Activated T-helper 2 cell treated with anti-CD3 and anti-CD28 coated beads, Interferon-gamma antibody, Interleukin-2, Interleukin-4, amounts not matched to agents 10 μg/mL and 5 μg/mL and 100 μg/mL, durations not matched to agents 14 hours and 24 hours and 36 hours (primary cell): Measurements from ENCODE around the gene STYXL1. TPM values are rescaled to one million over a fixed set of nuclear protein-coding genes. Genes with fewer than 3 reads are reported as not detected.

Experiments used
- DNase-seq: peaks from one replicate; pipeline ENCODE4 v3.0.0; 2021; ENCODE audit warnings: low spot score
- H3K27ac Mint-ChIP-seq: one replicate; pipeline ENCODE4 v1.8.0; 2021; ENCODE audit warnings: mixed read lengths
- H3K27me3 Mint-ChIP-seq: one replicate; pipeline ENCODE4 v1.8.0; 2021; ENCODE audit warnings: low read depth, mixed read lengths
- H3K36me3 Mint-ChIP-seq: one replicate; pipeline ENCODE4 v1.8.0; 2021; ENCODE audit warnings: low read depth, mixed read lengths
- H3K4me1 Mint-ChIP-seq: one replicate; pipeline ENCODE4 v1.8.0; 2021; ENCODE audit warnings: low read depth, mixed read lengths
- H3K4me3 Mint-ChIP-seq: one replicate; pipeline ENCODE4 v1.8.0; 2021; ENCODE audit warnings: low read depth, mild to moderate bottlenecking, moderate library complexity, mixed read lengths
- H3K9me3 Mint-ChIP-seq: one replicate; pipeline ENCODE4 v1.8.0; 2021; ENCODE audit warnings: mixed read lengths
- intact Hi-C: fragments of 100-400 bp; cut with micrococcal nuclease; formaldehyde crosslinking; loops from one replicate; pipeline ENCODE4 v1.15.1; 2023
- total RNA-seq: library from RNA; stranded (reverse); gene quantifications from 2 replicates; pipeline ENCODE4 v1.2.3, GENCODE V29; 2022

Gene STYXL1
- total RNA-seq, 1 donor from 2014 or later = 36.1 TPM

DNA sequence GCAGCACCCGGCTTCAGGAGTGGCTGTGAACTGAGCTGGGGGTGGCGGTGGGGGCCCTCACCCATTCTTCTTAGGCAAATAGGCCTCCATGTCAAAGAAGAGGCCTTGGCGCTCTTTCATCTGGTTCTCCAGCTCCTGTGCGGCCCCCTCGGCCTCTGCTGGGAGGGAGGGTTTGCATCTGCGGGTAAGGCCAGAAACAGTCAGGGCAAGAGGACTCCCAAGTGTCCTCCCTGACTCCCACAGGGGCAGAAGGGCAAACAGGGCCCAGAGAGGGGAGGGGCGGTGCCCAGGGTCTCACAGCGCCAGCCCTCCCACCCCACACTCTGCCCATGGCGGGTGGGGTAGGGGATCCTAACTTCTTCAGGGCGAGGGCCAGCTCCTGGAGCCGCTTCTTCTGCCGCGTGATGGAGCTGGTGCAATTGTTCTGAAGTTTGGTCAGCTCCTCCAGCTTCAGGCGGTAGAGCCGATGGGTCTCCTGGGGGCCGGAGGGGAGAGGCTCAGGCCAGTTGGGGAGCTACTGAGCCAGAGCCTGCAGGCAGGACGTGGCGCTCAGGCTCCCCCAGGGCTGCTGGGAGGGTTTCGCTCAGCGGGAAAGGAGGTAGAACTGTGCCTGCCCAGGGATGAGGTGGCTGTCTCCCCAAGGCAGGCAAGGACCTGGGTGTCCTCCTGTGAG is 55.6 kb downstream of the STYXL1 start:
- intact Hi-C loops = no loop called here
- Mint-ChIP-seq H3K4me3 (no peak overlapping the region), H3K4me1 (peaks cover 19% of the 10 kb centered on the region), H3K27ac (no peak overlapping the region), H3K27me3 (no peaks in the 10 kb centered on the region), H3K9me3 (no peaks in the 10 kb centered on the region), H3K36me3 (peaks cover 28% of the 10 kb centered on the region)
- DNase-seq = no peak

DNA sequence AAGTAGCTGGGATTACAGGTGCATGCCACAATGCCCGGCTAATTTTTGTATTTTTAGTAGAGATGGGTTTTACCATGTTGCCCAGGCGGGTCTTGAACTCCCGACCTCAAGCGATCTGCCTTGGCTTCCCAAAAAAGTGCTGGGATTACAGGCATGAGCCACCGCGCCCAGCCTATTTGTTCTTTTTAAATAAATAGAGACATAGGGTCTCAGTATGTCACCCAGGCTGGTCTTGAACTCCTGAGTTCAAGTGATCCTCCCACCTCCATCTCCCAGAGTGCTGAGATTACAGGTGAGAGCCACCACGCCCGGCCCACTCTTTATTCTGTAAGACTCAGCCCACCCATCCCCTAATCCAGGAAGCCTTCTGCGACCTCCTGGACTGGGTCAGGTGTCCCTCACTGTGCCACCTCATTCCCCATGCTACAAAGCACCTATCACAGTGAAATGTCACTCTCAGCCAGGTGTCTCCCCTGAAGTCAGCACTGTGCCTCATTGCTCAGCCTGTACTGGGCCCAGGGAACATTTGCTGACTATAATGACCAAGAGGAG is 56.2 kb downstream of the STYXL1 start:
- Mint-ChIP-seq H3K27ac (no peak overlapping the region), H3K4me3 (no peak overlapping the region), H3K36me3 (peaks cover 27% of the 10 kb centered on the region), H3K27me3 (no peaks in the 10 kb centered on the region), H3K9me3 (no peaks in the 10 kb centered on the region), H3K4me1 (peaks cover 13% of the 10 kb centered on the region)
- intact Hi-C loops = no loop called here
- DNase-seq = no peak

DNA sequence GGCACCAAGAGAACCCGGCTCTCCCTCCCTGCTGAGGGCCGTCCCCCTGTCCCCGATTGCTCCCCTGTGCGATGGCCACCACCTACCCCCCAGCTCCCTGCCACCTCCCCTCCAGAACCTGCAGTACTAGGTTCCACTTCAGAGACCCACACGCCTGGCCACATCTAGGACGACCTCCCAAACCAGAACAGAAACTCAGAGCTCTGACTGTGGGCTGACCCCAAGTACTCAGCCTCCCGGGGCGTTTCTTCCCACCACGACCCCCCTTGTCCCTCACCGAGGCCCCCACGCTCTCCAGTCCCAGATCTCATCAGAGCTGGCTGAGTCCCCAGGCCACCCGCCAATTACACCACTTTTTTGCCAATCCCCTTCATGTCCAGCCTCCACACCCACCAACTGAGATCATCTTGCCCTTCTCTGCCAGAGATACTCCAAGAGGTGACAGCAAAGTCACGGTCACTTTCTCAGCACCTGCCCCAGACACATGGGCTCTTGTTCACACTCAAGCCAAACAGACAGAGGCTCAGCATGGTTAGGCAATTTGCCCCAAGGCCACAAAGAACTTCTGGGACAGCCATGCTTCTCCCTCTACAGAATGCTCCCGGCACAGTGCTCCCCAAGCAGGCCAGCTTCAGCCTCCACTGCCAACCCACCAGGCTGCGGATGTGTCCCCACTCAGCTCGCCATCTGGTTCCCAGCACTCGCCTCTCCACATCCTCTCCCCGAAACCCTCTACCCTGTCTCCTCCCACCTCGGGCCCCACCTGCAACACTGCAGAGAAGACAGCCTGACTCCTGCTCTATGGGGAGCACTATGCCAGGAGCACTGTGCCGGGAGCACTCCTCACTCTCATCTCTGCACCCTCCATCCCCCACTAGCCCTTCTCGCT is 58.1 kb downstream of the STYXL1 start:
- no peaks in the 10 kb centered on the region for H3K27me3 Mint-ChIP-seq
- no peak for DNase-seq
- no peaks in the 10 kb centered on the region for H3K9me3 Mint-ChIP-seq
- H3K4me1 Mint-ChIP-seq = peaks cover 7% of the 10 kb centered on the region
- peak overlapping the region; percentile 19 for H3K27ac Mint-ChIP-seq
- intact Hi-C loops = no loop called here
- H3K36me3 Mint-ChIP-seq = peaks cover 19% of the 10 kb centered on the region
- no peak overlapping the region for H3K4me3 Mint-ChIP-seq

- Mint-ChIP-seq H3K9me3 (no peaks in the 10 kb centered on the region), H3K36me3 (peaks cover 19% of the 10 kb centered on the region), H3K4me3 (no peak overlapping the region), H3K27ac (no peak overlapping the region), H3K27me3 (no peaks in the 10 kb centered on the region), H3K4me1 (peaks cover 7% of the 10 kb centered on the region)
- no peak for DNase-seq
- intact Hi-C loops = no loop called here
Observed at GRCh38 chr7:75988568-75989499, 59.0 kb downstream of the STYXL1 start.

- Mint-ChIP-seq H3K36me3 (peaks cover 20% of the 10 kb centered on the region), H3K27ac (no peak overlapping the region), H3K9me3 (no peaks in the 10 kb centered on the region), H3K27me3 (no peaks in the 10 kb centered on the region), H3K4me1 (peaks cover 6% of the 10 kb centered on the region), H3K4me3 (no peak overlapping the region)
- intact Hi-C loops = no loop called here
- DNase-seq = no peak
Observed at GRCh38 chr7:75987805-75988567, 59.8 kb downstream of the STYXL1 start.

GRCh38 chr7:75987026-75987804 is 60.6 kb downstream of the STYXL1 start:
- Mint-ChIP-seq H3K27ac (no peak overlapping the region), H3K4me3 (no peak overlapping the region), H3K36me3 (peaks cover 19% of the 10 kb centered on the region), H3K4me1 (peaks cover 6% of the 10 kb centered on the region), H3K27me3 (no peaks in the 10 kb centered on the region), H3K9me3 (no peaks in the 10 kb centered on the region)
- intact Hi-C loops = no loop called here
- DNase-seq = no peak

DNA sequence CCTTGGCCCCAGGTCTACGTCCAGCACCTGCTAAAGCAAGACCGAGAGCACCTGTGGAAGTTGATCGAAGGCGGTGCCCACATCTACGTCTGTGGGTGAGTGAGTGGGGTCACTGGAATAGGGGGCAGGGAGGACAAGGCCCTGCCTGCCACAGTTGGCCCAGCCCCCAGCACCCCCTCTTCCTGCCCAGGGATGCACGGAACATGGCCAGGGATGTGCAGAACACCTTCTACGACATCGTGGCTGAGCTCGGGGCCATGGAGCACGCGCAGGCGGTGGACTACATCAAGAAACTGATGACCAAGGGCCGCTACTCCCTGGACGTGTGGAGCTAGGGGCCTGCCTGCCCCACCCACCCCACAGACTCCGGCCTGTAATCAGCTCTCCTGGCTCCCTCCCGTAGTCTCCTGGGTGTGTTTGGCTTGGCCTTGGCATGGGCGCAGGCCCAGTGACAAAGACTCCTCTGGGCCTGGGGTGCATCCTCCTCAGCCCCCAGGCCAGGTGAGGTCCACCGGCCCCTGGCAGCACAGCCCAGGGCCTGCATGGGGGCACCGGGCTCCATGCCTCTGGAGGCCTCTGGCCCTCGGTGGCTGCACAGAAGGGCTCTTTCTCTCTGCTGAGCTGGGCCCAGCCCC is 61.5 kb downstream of the STYXL1 start:
- H3K4me3 Mint-ChIP-seq = no peak overlapping the region
- DNase-seq = no peak
- no peaks in the 10 kb centered on the region for H3K27me3 Mint-ChIP-seq
- peaks cover 22% of the 10 kb centered on the region for H3K36me3 Mint-ChIP-seq
- intact Hi-C loops = no loop called here
- no peak overlapping the region for H3K27ac Mint-ChIP-seq
- H3K4me1 Mint-ChIP-seq = peaks cover 6% of the 10 kb centered on the region
- no peaks in the 10 kb centered on the region for H3K9me3 Mint-ChIP-seq

- no peaks in the 10 kb centered on the region for H3K9me3 Mint-ChIP-seq
- H3K4me3 Mint-ChIP-seq = no peak overlapping the region
- DNase-seq = no peak
- no peaks in the 10 kb centered on the region for H3K27me3 Mint-ChIP-seq
- no peak overlapping the region for H3K27ac Mint-ChIP-seq
- peaks cover 22% of the 10 kb centered on the region for H3K36me3 Mint-ChIP-seq
- peaks cover 6% of the 10 kb centered on the region for H3K4me1 Mint-ChIP-seq
- intact Hi-C loops = no loop called here
Observed at GRCh38 chr7:75985518-75986146, 62.2 kb downstream of the STYXL1 start.

DNA sequence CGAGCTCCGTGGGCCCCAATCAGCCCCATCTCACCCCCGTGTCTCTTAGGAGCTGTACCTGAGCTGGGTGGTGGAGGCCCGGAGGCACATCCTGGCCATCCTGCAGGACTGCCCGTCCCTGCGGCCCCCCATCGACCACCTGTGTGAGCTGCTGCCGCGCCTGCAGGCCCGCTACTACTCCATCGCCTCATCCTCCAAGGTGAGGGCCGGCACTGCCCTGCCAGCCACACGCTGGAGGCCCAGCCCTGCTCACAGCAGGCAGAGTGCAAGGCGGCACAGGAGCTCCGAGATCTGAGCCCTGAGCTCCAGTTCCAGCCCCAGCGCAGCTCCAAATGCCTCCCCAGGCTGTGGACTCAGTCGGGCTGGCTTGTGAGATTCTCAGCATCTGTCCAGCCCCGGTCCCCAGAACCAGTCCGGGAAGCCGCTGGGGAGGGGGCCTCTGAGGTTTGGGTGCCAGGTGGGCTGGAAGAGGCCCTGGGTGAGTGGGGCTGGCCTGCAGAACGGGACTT is 62.7 kb downstream of the STYXL1 start:
- DNase-seq = no peak
- H3K27ac Mint-ChIP-seq = no peak overlapping the region

DNA sequence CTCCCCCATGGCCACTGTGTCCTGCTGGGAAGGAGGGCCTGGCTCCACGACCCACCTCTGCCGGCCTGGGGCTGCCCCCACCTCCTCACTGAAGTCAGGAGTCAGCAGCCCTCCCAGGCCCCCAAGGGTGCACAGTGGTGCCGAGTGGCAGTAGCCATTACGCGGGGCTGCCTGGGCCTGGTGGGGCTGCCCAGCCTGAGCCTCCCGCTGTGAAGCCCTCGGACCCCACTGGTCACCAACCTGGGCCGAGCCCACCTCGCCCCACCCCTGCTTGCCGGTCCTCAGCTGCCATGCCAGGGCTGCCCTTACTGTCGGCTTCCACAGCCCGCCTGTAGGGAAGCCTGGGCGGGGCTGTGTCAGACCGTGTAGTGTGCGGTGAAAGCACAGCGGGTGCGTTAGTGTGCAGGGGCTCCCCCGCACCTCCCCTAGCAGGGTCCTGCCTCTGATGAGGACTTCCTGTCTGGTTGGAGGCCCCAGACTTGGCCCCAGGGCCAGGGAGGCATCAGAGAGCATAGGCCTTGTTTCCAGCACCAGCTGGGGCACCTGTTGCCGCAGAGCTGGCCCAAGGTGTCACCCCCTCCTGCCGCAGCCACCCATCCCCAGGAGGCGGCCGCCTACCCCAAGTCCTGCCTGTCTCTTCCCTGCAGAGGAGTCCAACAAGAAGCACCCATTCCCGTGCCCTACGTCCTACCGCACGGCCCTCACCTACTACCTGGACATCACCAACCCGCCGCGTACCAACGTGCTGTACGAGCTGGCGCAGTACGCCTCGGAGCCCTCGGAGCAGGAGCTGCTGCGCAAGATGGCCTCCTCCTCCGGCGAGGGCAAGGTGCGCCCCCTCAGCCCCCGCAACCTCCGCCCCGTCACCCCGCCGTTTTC is 63.4 kb downstream of the STYXL1 start:
- DNase-seq = no peak
- intact Hi-C loops = no loop called here
- peaks cover 19% of the 10 kb centered on the region for H3K36me3 Mint-ChIP-seq
- no peak overlapping the region for H3K4me3 Mint-ChIP-seq
- no peaks in the 10 kb centered on the region for H3K4me1 Mint-ChIP-seq
- H3K27me3 Mint-ChIP-seq = no peaks in the 10 kb centered on the region
- H3K27ac Mint-ChIP-seq = no peak overlapping the region
- H3K9me3 Mint-ChIP-seq = no peaks in the 10 kb centered on the region

More for the DNA sequence above, 62.7 kb downstream of the STYXL1 start:
- Mint-ChIP-seq H3K4me3 (no peak overlapping the region), H3K36me3 (peaks cover 20% of the 10 kb centered on the region), H3K27me3 (no peaks in the 10 kb centered on the region), H3K4me1 (peaks cover 3% of the 10 kb centered on the region), H3K9me3 (no peaks in the 10 kb centered on the region)
- intact Hi-C loops = no loop called here
